ENCODE results near the gene FAM50B. TPM values are rescaled to one million over a fixed set of nuclear protein-coding genes. Genes with fewer than 3 reads are reported as not detected.
"Not testable (repeated sequence)": the region's sequence is repeated elsewhere in the genome, so short reads cannot be mapped to it uniquely, and the experiment has no call there.

FAM50B gene
- total RNA-seq, 1 experiment from 2014 or later, result 0.48 TPM

DNA sequence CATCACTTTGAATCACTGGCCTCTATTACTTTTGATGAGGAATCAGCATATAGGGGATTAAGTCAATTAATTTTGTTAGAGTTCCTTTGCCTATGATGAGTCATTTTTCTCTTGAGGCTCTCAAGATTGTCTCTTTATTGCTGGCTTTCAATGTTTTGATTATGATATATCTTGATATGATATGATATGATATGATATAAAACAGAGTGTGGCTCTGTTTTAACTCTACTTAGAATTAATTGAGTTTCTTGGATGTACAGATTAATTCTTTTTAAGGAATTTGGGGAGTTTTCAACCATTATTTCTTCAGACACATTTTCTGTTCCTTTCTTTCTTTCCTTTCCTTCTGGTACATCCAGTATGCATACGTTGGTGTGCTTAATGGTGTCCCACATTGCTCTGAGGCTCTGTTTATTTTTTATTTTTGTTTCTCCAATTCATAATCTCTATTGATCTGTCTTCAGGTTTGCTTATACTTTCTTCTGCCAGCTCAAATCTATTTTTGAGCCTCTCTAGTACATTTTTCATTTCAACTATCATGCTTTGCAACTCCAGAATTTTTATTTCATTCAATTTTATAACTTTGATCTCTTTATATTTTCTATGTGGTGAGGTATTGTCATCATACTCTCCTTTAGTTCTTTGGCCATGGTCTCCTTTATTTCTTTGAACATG, 10.8 kb downstream of the FAM50B start:
- Histone ChIP-seq H3K27me3 (ENCODE audit: low read length) (no peaks in the 10 kb centered on the region), H3K9ac (ENCODE audit: low read length) (no peak overlapping the region), H3K4me1 (ENCODE audit: low read length) (no peaks in the 10 kb centered on the region), H3K9me2 (replicated peaks; ENCODE audit: insufficient read depth, low read length) (no peaks in the 10 kb centered on the region), H2AFZ (ENCODE audit: low read length) (no peak overlapping the region), H3K36me3 (ENCODE audit: insufficient read depth, low read length) (no peaks in the 10 kb centered on the region), H3K79me2 (ENCODE audit: low read length) (no peaks in the 10 kb centered on the region), H3K27ac (ENCODE audit: low read length) (no peak overlapping the region), H3K4me2 (ENCODE audit: low read depth, low read length, poor library complexity, severe bottlenecking) (no peak overlapping the region), H3K9me3 (ENCODE audit: low read length) (no peaks in the 10 kb centered on the region), H3K4me3 (ENCODE audit: low read length) (no peak overlapping the region), H4K20me1 (ENCODE audit: insufficient read depth, low read depth, low read length) (no peaks in the 10 kb centered on the region)
- DNase-seq, result no peak

- no peak overlapping the region for H2AFZ ChIP-seq (ENCODE audit: low read length)
- H3K9ac ChIP-seq (ENCODE audit: low read length), result no peak overlapping the region
- no peaks in the 10 kb centered on the region for H3K4me1 ChIP-seq (ENCODE audit: low read length)
- H3K4me2 ChIP-seq (ENCODE audit: low read depth, low read length, poor library complexity, severe bottlenecking), result no peak overlapping the region
- H3K27me3 ChIP-seq (ENCODE audit: low read length), result no peaks in the 10 kb centered on the region
- no peaks in the 10 kb centered on the region for H3K36me3 ChIP-seq (ENCODE audit: insufficient read depth, low read length)
- no peak overlapping the region for H3K27ac ChIP-seq (ENCODE audit: low read length)
- no peak for DNase-seq
- no peaks in the 10 kb centered on the region for H3K9me2 ChIP-seq (replicated peaks; ENCODE audit: insufficient read depth, low read length)
- no peaks in the 10 kb centered on the region for H3K9me3 ChIP-seq (ENCODE audit: low read length)
- H4K20me1 ChIP-seq (ENCODE audit: insufficient read depth, low read depth, low read length), result no peaks in the 10 kb centered on the region
- H3K4me3 ChIP-seq (ENCODE audit: low read length), result no peak overlapping the region
- H3K79me2 ChIP-seq (ENCODE audit: low read length), result no peaks in the 10 kb centered on the region
These were observed 12.3 kb downstream of the FAM50B start for GRCh38 chr6:3861424-3861823.

DNA sequence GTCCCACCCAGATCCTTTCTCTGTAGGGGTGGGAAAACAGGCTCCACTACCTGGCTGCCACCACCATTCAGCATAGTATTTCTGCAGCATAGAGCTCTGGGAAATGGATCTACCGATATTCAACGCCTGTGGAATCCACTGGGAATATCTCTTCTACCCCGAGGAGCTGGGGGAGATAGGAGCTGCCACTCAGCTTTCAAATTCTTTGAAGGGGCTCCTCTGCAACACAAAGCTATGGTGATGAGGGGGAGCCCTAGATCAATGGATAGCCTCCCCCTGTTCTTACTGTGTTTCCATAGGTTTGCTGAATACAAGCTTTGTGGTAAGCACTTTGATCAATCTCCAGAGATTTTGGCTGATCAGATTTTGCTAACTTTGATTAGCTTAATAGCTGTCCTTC, 12.9 kb downstream of the FAM50B start:
- Histone ChIP-seq H3K36me3 (ENCODE audit: insufficient read depth, low read length) (no peaks in the 10 kb centered on the region), H3K27me3 (ENCODE audit: low read length) (no peaks in the 10 kb centered on the region), H3K27ac (ENCODE audit: low read length) (no peak overlapping the region), H3K79me2 (ENCODE audit: low read length) (no peaks in the 10 kb centered on the region), H4K20me1 (ENCODE audit: insufficient read depth, low read depth, low read length) (no peaks in the 10 kb centered on the region), H3K4me2 (ENCODE audit: low read depth, low read length, poor library complexity, severe bottlenecking) (no peak overlapping the region), H3K4me1 (ENCODE audit: low read length) (no peaks in the 10 kb centered on the region), H3K4me3 (ENCODE audit: low read length) (no peak overlapping the region), H3K9ac (ENCODE audit: low read length) (no peak overlapping the region), H3K9me2 (replicated peaks; ENCODE audit: insufficient read depth, low read length) (no peaks in the 10 kb centered on the region), H3K9me3 (ENCODE audit: low read length) (no peaks in the 10 kb centered on the region), H2AFZ (ENCODE audit: low read length) (no peak overlapping the region)
- no peak for DNase-seq

- H3K36me3 ChIP-seq (ENCODE audit: insufficient read depth, low read length); H3K9ac ChIP-seq (ENCODE audit: low read length); DNase-seq; H3K27me3 ChIP-seq (ENCODE audit: low read length); H2AFZ ChIP-seq (ENCODE audit: low read length); H3K9me3 ChIP-seq (ENCODE audit: low read length); H3K27ac ChIP-seq (ENCODE audit: low read length); H3K4me2 ChIP-seq (ENCODE audit: low read depth, low read length, poor library complexity, severe bottlenecking); H3K79me2 ChIP-seq (ENCODE audit: low read length); H4K20me1 ChIP-seq (ENCODE audit: insufficient read depth, low read depth, low read length); H3K4me3 ChIP-seq (ENCODE audit: low read length); H3K4me1 ChIP-seq (ENCODE audit: low read length); H3K9me2 ChIP-seq (replicated peaks; ENCODE audit: insufficient read depth, low read length): not testable (repeated sequence)
These were observed 14.1 kb downstream of the FAM50B start for GRCh38 chr6:3863322-3863721.

- Histone ChIP-seq H4K20me1 (ENCODE audit: insufficient read depth, low read depth, low read length) (no peaks in the 10 kb centered on the region), H3K9me3 (ENCODE audit: low read length) (no peaks in the 10 kb centered on the region), H2AFZ (ENCODE audit: low read length) (no peak overlapping the region), H3K9me2 (replicated peaks; ENCODE audit: insufficient read depth, low read length) (no peaks in the 10 kb centered on the region), H3K79me2 (ENCODE audit: low read length) (no peaks in the 10 kb centered on the region), H3K4me2 (ENCODE audit: low read depth, low read length, poor library complexity, severe bottlenecking) (no peak overlapping the region), H3K27me3 (ENCODE audit: low read length) (no peaks in the 10 kb centered on the region; the same call in 1 of the 2 replicates), H3K4me1 (ENCODE audit: low read length) (no peaks in the 10 kb centered on the region), H3K9ac (ENCODE audit: low read length) (no peak overlapping the region), H3K36me3 (ENCODE audit: insufficient read depth, low read length) (no peaks in the 10 kb centered on the region), H3K27ac (ENCODE audit: low read length) (no peak overlapping the region), H3K4me3 (ENCODE audit: low read length) (no peak overlapping the region)
- no peak for DNase-seq
These were observed 16.3 kb downstream of the FAM50B start for GRCh38 chr6:3865463-3865862.

GRCh38 chr6:3867641-3868502, 18.7 kb downstream of the FAM50B start:
- Histone ChIP-seq H3K9me3 (ENCODE audit: low read length) (no peaks in the 10 kb centered on the region), H3K4me2 (ENCODE audit: low read depth, low read length, poor library complexity, severe bottlenecking) (no peak overlapping the region), H3K4me1 (ENCODE audit: low read length) (no peaks in the 10 kb centered on the region), H2AFZ (ENCODE audit: low read length) (no peak overlapping the region), H3K36me3 (ENCODE audit: insufficient read depth, low read length) (no peaks in the 10 kb centered on the region), H3K9me2 (replicated peaks; ENCODE audit: insufficient read depth, low read length) (no peaks in the 10 kb centered on the region), H3K4me3 (ENCODE audit: low read length) (no peak overlapping the region), H3K27me3 (ENCODE audit: low read length) (no peaks in the 10 kb centered on the region; the same call in 1 of the 2 replicates), H3K9ac (ENCODE audit: low read length) (no peak overlapping the region), H3K79me2 (ENCODE audit: low read length) (no peaks in the 10 kb centered on the region), H4K20me1 (ENCODE audit: insufficient read depth, low read depth, low read length) (no peaks in the 10 kb centered on the region), H3K27ac (ENCODE audit: low read length) (no peak overlapping the region)
- no peak for DNase-seq

DNA sequence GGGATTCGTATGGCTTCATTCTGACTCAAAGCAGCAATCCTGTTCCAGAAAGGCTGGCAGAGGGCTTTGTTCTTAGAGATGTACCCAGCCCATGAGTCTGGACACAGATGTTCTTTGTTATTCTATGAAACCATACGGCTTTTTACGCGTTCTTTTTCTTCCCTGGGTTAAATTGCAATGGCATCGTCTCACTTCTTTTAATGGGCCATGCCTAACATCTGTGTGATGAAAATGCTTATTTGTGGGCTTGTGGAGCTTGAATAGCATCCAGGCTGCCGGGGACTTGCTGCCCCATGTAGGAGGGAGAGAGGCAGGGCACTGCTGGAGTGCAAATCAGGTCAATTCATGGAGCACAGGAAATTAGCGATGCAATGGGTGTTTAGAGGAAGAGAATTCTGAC, 19.4 kb downstream of the FAM50B start:
- Histone ChIP-seq H3K9ac (ENCODE audit: low read length) (no peak overlapping the region), H3K9me3 (ENCODE audit: low read length) (no peaks in the 10 kb centered on the region), H3K36me3 (ENCODE audit: insufficient read depth, low read length) (no peaks in the 10 kb centered on the region), H3K9me2 (replicated peaks; ENCODE audit: insufficient read depth, low read length) (no peaks in the 10 kb centered on the region), H4K20me1 (ENCODE audit: insufficient read depth, low read depth, low read length) (no peaks in the 10 kb centered on the region), H3K4me1 (ENCODE audit: low read length) (no peaks in the 10 kb centered on the region), H3K79me2 (ENCODE audit: low read length) (no peaks in the 10 kb centered on the region), H3K27me3 (ENCODE audit: low read length) (no peaks in the 10 kb centered on the region; the same call in 1 of the 2 replicates), H2AFZ (ENCODE audit: low read length) (no peak overlapping the region), H3K27ac (ENCODE audit: low read length) (no peak overlapping the region), H3K4me3 (ENCODE audit: low read length) (no peak overlapping the region), H3K4me2 (ENCODE audit: low read depth, low read length, poor library complexity, severe bottlenecking) (no peak overlapping the region)
- DNase-seq, result no peak

GRCh38 chr6:3869284-3869631, 20.1 kb downstream of the FAM50B start:
- H3K27ac ChIP-seq (ENCODE audit: low read length), result no peak overlapping the region

More at GRCh38 chr6:3869284-3869631, 20.1 kb downstream of the FAM50B start:
- H3K9me2 ChIP-seq (replicated peaks; ENCODE audit: insufficient read depth, low read length), result no peaks in the 10 kb centered on the region
- DNase-seq, result no peak
- no peaks in the 10 kb centered on the region for H4K20me1 ChIP-seq (ENCODE audit: insufficient read depth, low read depth, low read length)
- H3K9me3 ChIP-seq (ENCODE audit: low read length), result no peaks in the 10 kb centered on the region
- no peak overlapping the region for H3K4me2 ChIP-seq (ENCODE audit: low read depth, low read length, poor library complexity, severe bottlenecking)
- H3K4me1 ChIP-seq (ENCODE audit: low read length), result no peaks in the 10 kb centered on the region
- H3K27me3 ChIP-seq (ENCODE audit: low read length), result no peaks in the 10 kb centered on the region; the same call in 1 of the 2 replicates
- H3K36me3 ChIP-seq (ENCODE audit: insufficient read depth, low read length), result no peaks in the 10 kb centered on the region
- no peak overlapping the region for H2AFZ ChIP-seq (ENCODE audit: low read length)
- H3K4me3 ChIP-seq (ENCODE audit: low read length), result no peak overlapping the region
- no peak overlapping the region for H3K9ac ChIP-seq (ENCODE audit: low read length)
- H3K79me2 ChIP-seq (ENCODE audit: low read length), result no peaks in the 10 kb centered on the region
